Colon (tissue), 2 donors: ENCODE measurements around the gene RCOR1.
"Not testable (repeated sequence)": the region's sequence is repeated elsewhere in the genome, so short reads cannot be mapped to it uniquely, and the experiment has no call there.

Source experiments
- FAIRE-seq: peaks from 2 replicates; lab custom pipeline; 2012; peaks lifted over from hg19 to GRCh38; lab: Jason Lieb, UNC
- donor health status: control.
- donor health status: control.

The RCOR1 gene

GRCh38 chr14:102591944-102592762 lies at the start of gene RCOR1:
RCOR1 (plus strand) TSS chr14:102592649; CDS start chr14:102592887, 238 bp downstream.
- no peak for FAIRE-seq

GRCh38 chr14:102544046-102544746 lies 48.3 kb upstream of the RCOR1 start:
- no peak for FAIRE-seq

- no peak for FAIRE-seq
Observed at GRCh38 chr14:102544747-102545460, 47.5 kb upstream of the RCOR1 start.

GRCh38 chr14:102545461-102546265 lies 46.8 kb upstream of the RCOR1 start:
- no peak for FAIRE-seq

- FAIRE-seq = no peak
Observed at GRCh38 chr14:102548616-102549240, 43.7 kb upstream of the RCOR1 start.

GRCh38 chr14:102550927-102551401 lies 41.5 kb upstream of the RCOR1 start:
- FAIRE-seq = not testable (repeated sequence)

- FAIRE-seq = no peak
Observed at GRCh38 chr14:102551995-102552705, 40.3 kb upstream of the RCOR1 start.

GRCh38 chr14:102554821-102555819 lies 37.3 kb upstream of the RCOR1 start:
- FAIRE-seq = no peak

GRCh38 chr14:102556098-102556677 lies 36.3 kb upstream of the RCOR1 start:
- no peak for FAIRE-seq

- FAIRE-seq = no peak
Observed at GRCh38 chr14:102557434-102558226, 34.8 kb upstream of the RCOR1 start.

- FAIRE-seq = no peak
Observed at GRCh38 chr14:102558556-102558955, 33.9 kb upstream of the RCOR1 start.

GRCh38 chr14:102560458-102561261 lies 31.8 kb upstream of the RCOR1 start:
- no peak for FAIRE-seq

GRCh38 chr14:102565331-102565887 lies 27.0 kb upstream of the RCOR1 start:
- no peak for FAIRE-seq

- FAIRE-seq = no peak
Observed at GRCh38 chr14:102565959-102566358, 26.5 kb upstream of the RCOR1 start.

GRCh38 chr14:102568115-102568614 lies 24.3 kb upstream of the RCOR1 start:
- FAIRE-seq = no peak

GRCh38 chr14:102570334-102570995 lies 22.0 kb upstream of the RCOR1 start:
- FAIRE-seq = no peak
